ENCODE results near the gene NR5A1.

- TF ChIP-seq, protein P1, sequence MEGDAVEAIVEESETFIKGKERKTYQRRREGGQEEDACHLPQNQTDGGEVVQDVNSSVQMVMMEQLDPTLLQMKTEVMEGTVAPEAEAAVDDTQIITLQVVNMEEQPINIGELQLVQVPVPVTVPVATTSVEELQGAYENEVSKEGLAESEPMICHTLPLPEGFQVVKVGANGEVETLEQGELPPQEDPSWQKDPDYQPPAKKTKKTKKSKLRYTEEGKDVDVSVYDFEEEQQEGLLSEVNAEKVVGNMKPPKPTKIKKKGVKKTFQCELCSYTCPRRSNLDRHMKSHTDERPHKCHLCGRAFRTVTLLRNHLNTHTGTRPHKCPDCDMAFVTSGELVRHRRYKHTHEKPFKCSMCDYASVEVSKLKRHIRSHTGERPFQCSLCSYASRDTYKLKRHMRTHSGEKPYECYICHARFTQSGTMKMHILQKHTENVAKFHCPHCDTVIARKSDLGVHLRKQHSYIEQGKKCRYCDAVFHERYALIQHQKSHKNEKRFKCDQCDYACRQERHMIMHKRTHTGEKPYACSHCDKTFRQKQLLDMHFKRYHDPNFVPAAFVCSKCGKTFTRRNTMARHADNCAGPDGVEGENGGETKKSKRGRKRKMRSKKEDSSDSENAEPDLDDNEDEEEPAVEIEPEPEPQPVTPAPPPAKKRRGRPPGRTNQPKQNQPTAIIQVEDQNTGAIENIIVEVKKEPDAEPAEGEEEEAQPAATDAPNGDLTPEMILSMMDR (IDR thresholded peaks at IDR 0.05) = no peak
- TF ChIP-seq POLR2A (IDR thresholded peaks at IDR 0.05; ENCODE audit: low read depth) (no peak), POLR2AphosphoS5 (IDR thresholded peaks at IDR 0.05) (no peak)
Measured at GRCh38 chr9:124490004-124490403, 17.2 kb downstream of the NR5A1 start.

All from esophagus muscularis mucosa (tissue), 3 donors.